OCI-LY7 (cell line): Measurements from ENCODE around the gene UBE2A. TPM values are rescaled to one million over a fixed set of nuclear protein-coding genes. Genes with fewer than 3 reads are reported as not detected.
A peak's percentile ranks its signal among the peaks of the same experiment; 100 is the strongest.

Source experiments
- BruUV-seq: library from RNA; stranded (reverse); fragments of 400-500 nt; replicated peaks from 2 replicates; lab custom pipeline; 2021; lab: Mats Ljungman, UMichigan
- CTCF ChIA-PET: fragments of 300-600 bp; sonication (Branson Sonifier 250); formaldehyde crosslinking; loops from one replicate; lab custom pipeline; 2022; ENCODE audit warnings: antibody characterized with exemption; ENCODE audit not compliant: unreplicated experiment; lab: Charles Lee
- POLR2A ChIA-PET: fragments of 300-600 bp; sonication (Branson Sonifier 250); formaldehyde crosslinking; loops from one replicate; lab custom pipeline; 2022; ENCODE audit warnings: antibody characterized with exemption; lab: Charles Lee
- DNase-seq: peaks from one replicate; pipeline ENCODE4 v3.0.0-alpha.2; 2015; ENCODE audit warnings: low spot score
- H2AFZ ChIP-seq: fragments of 200-600 bp; sonication (generic), shearing (Covaris generic); 2 replicates; pipeline ENCODE4 v1.6.1; 2014; ENCODE audit warnings: mild to moderate bottlenecking, antibody characterized with exemption, low read length, moderate library complexity
- H3K27ac ChIP-seq: fragments of 200-600 bp; sonication (generic); 2 replicates; pipeline ENCODE4 v1.5.1; 2014; ENCODE audit warnings: mixed run types, low read depth, mild to moderate bottlenecking, moderate library complexity, low read length, inconsistent platforms; ENCODE audit not compliant: poor library complexity, severe bottlenecking
- H3K36me3 ChIP-seq: fragments of 200-600 bp; sonication (generic); 2 replicates; pipeline ENCODE4 v1.6.1; 2014; ENCODE audit warnings: mild to moderate bottlenecking, antibody characterized with exemption, low read length, moderate library complexity, mixed read lengths; ENCODE audit not compliant: insufficient read depth
- H3K4me1 ChIP-seq: fragments of 200-600 bp; sonication (generic); 2 replicates; pipeline ENCODE4 v1.5.1; 2014; ENCODE audit warnings: mild to moderate bottlenecking, low read length; ENCODE audit not compliant: insufficient read depth, poor library complexity, severe bottlenecking
- H3K4me2 ChIP-seq: fragments of 200-600 bp; sonication (generic); 2 replicates; pipeline ENCODE4 v1.6.1; 2014; ENCODE audit warnings: mild to moderate bottlenecking, low read length
- H3K4me3 ChIP-seq: fragments of 200-600 bp; sonication (generic); 2 replicates; pipeline ENCODE4 v1.5.1; 2014; ENCODE audit warnings: mild to moderate bottlenecking, low read depth, low read length; ENCODE audit not compliant: poor library complexity, severe bottlenecking
- H3K79me2 ChIP-seq: fragments of 200-600 bp; sonication (generic); 2 replicates; pipeline ENCODE4 v1.6.1; 2016; ENCODE audit warnings: low read depth, mild to moderate bottlenecking, low read length, moderate library complexity, mixed read lengths; ENCODE audit not compliant: insufficient read depth
- H3K9me2 ChIP-seq: fragments of 200-600 bp; sonication (generic); 2 replicates; pipeline ENCODE4 v1.6.1; 2016; ENCODE audit warnings: mild to moderate bottlenecking, low read length, mixed read lengths; ENCODE audit not compliant: insufficient read depth
- H3K9me3 ChIP-seq: fragments of 200-600 bp; sonication (generic); 2 replicates; pipeline ENCODE4 v1.6.1; 2014; ENCODE audit warnings: mild to moderate bottlenecking, mixed run types, low read length, mixed read lengths
- H4K20me1 ChIP-seq: fragments of 200-600 bp; sonication (generic); 2 replicates; pipeline ENCODE4 v1.6.1; 2014; ENCODE audit warnings: mild to moderate bottlenecking, antibody characterized with exemption, low read length, moderate library complexity, mixed read lengths; ENCODE audit not compliant: insufficient read depth
- EZH2phosphoT487 ChIP-seq: fragments of 200-600 bp; sonication (generic); IDR thresholded peaks from 2 replicates; pipeline ENCODE4 v1.6.1; 2018; ENCODE audit warnings: low read depth, borderline replicate concordance, mild to moderate bottlenecking, mixed run types, antibody characterized with exemption, low read length, moderate library complexity, mixed read lengths
- intact Hi-C: fragments of 100-400 bp; cut with micrococcal nuclease; formaldehyde crosslinking; loops from one replicate; pipeline ENCODE4 v1.10.0; 2022; ENCODE audit not compliant: unreplicated experiment
- total RNA-seq, 2 experiments: library from RNA; depleted of rRNA in 1 of 2; stranded (reverse); fragments of >200 nt in 1 of 2; shearing (Covaris generic) in 1 of 2; gene quantifications; 2 replicates each; pipeline ENCODE4 v1.2.3, GENCODE V29; 2014 to 2022
- TF ChIP-seq, protein P1 (sequence below): fragments of 200-600 bp; sonication (generic); conservative IDR thresholded peaks from 2 replicates; pipeline ENCODE4 v1.5.1; 2014; ENCODE audit warnings: mild to moderate bottlenecking, antibody characterized with exemption, low read length, moderate library complexity, mixed read lengths

The UBE2A gene
- total RNA-seq, 2 experiments from 2014 or later = 30.0 to 56.0 TPM

DNA sequence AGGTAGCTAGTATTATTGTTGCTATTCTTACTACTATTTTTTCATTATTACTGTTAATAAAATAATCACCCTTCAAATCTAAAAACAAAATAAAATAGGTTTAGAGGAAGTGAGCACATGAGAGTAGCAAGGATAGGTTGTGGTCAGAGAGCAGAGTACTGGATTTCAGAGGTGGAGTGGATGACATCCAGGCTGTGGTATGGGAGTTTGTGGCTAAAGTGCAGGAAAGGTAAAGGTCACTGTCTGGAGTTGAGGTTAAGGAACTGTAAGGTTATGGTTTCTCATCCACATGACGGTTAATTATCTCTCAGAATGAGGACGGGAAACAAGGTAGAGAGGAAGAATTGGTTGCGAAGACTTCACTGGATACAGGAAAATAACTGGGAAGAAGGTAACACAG, 36.9 kb upstream of the UBE2A start:
- intact Hi-C loops = no loop called here
- BruUV-seq = no TSS peak
- no peak overlapping the region for H3K4me3 ChIP-seq

GRCh38 chrX:119539872-119540271, 34.5 kb upstream of the UBE2A start:
- Histone ChIP-seq H3K4me2 (no peak overlapping the region), H3K79me2 (no peaks in the 10 kb centered on the region), H2AFZ (no peak overlapping the region), H3K4me3 (no peak overlapping the region), H3K9me2 (no peaks in the 10 kb centered on the region), H3K9me3 (no peaks in the 10 kb centered on the region), H3K4me1 (peaks cover 6% of the 10 kb centered on the region), H3K27ac (no peak overlapping the region), H4K20me1 (no peaks in the 10 kb centered on the region), H3K36me3 (peaks cover 15% of the 10 kb centered on the region)
- intact Hi-C loops = no loop called here
- BruUV-seq = no TSS peak
- ChIA-PET CTCF (no interaction called here), POLR2A (no interaction called here)
- TF ChIP-seq EZH2phosphoT487 = no peak
- TF ChIP-seq, protein P1, sequence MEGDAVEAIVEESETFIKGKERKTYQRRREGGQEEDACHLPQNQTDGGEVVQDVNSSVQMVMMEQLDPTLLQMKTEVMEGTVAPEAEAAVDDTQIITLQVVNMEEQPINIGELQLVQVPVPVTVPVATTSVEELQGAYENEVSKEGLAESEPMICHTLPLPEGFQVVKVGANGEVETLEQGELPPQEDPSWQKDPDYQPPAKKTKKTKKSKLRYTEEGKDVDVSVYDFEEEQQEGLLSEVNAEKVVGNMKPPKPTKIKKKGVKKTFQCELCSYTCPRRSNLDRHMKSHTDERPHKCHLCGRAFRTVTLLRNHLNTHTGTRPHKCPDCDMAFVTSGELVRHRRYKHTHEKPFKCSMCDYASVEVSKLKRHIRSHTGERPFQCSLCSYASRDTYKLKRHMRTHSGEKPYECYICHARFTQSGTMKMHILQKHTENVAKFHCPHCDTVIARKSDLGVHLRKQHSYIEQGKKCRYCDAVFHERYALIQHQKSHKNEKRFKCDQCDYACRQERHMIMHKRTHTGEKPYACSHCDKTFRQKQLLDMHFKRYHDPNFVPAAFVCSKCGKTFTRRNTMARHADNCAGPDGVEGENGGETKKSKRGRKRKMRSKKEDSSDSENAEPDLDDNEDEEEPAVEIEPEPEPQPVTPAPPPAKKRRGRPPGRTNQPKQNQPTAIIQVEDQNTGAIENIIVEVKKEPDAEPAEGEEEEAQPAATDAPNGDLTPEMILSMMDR = peak; percentile 66
- peak; percentile 11 for DNase-seq

More for the DNA sequence above, 36.9 kb upstream of the UBE2A start:
- no peak overlapping the region for H2AFZ ChIP-seq
- no peak for TF ChIP-seq EZH2phosphoT487
- TF ChIP-seq, protein P1 = no peak
- peaks cover 15% of the 10 kb centered on the region for H3K36me3 ChIP-seq
- no peaks in the 10 kb centered on the region for H4K20me1 ChIP-seq
- H3K9me3 ChIP-seq = no peaks in the 10 kb centered on the region
- H3K27ac ChIP-seq = no peak overlapping the region
- H3K4me1 ChIP-seq = peaks cover 6% of the 10 kb centered on the region
- DNase-seq = no peak
- no peaks in the 10 kb centered on the region for H3K9me2 ChIP-seq
- H3K79me2 ChIP-seq = no peaks in the 10 kb centered on the region
- no peak overlapping the region for H3K4me2 ChIP-seq
- ChIA-PET POLR2A (interaction anchor here (0.7 kb wide), 1 partner anchor 84 kb away, joined by 3 read pairs; no protein-coding TSS in a partner anchor), CTCF (no interaction called here)

GRCh38 chrX:119541188-119541587, 33.2 kb upstream of the UBE2A start:
- Histone ChIP-seq H3K9me3 (no peaks in the 10 kb centered on the region), H3K79me2 (no peaks in the 10 kb centered on the region), H3K27ac (no peak overlapping the region), H2AFZ (no peak overlapping the region), H3K4me3 (no peak overlapping the region), H4K20me1 (no peaks in the 10 kb centered on the region), H3K4me1 (peaks cover 6% of the 10 kb centered on the region), H3K4me2 (no peak overlapping the region), H3K9me2 (no peaks in the 10 kb centered on the region), H3K36me3 (peaks cover 15% of the 10 kb centered on the region)
- ChIA-PET POLR2A (no interaction called here), CTCF (no interaction called here)
- TF ChIP-seq, protein P1 = no peak
- TF ChIP-seq EZH2phosphoT487 = no peak
- DNase-seq = no peak
- intact Hi-C loops = no loop called here
- BruUV-seq = no TSS peak
